Omental fat pad (tissue), 4 donors: ENCODE measurements around the gene ERGIC1. TPM values are rescaled to one million over a fixed set of nuclear protein-coding genes. Genes with fewer than 3 reads are reported as not detected.

Experiments
- ATAC-seq: fragments of 150-250 bp; one replicate; pipeline ENCODE4 v1.9.1; 2016; ENCODE audit warnings: mild to moderate bottlenecking, moderate library complexity; ENCODE audit not compliant: low FRiP score
- DNase-seq: peaks from one replicate; pipeline ENCODE4 v3.0.0-alpha.2; 2019; ENCODE audit warnings: low spot score
- CTCF ChIP-seq, 3 donors: fragments of 450-650 bp; IDR thresholded peaks; one replicate each; pipeline ENCODE4 v1.5.1; 2016 to 2017; ENCODE audit warnings: antibody characterized with exemption in 3 of 3, mild to moderate bottlenecking in 3 of 3, moderate library complexity in 2 of 3
- total RNA-seq, 4 donors: library from RNA; depleted of rRNA; stranded (reverse); fragments of >200 nt; gene quantifications; one replicate each; pipeline ENCODE4 v1.1.0, GENCODE V29; 2016

ERGIC1 gene
- total RNA-seq, 4 donors from 2014 or later = 98.8 to 227 (median 129) TPM

- no peak for ATAC-seq
These were observed 64.3 kb downstream of the ERGIC1 start for GRCh38 chr5:172898218-172898842.

GRCh38 chr5:172898843-172899369 lies 64.9 kb downstream of the ERGIC1 start:
- ATAC-seq (no peak), DNase-seq (no peak)
- no peak for TF ChIP-seq CTCF (IDR thresholded peaks at IDR 0.05)

More at GRCh38 chr5:172898218-172898842, 64.3 kb downstream of the ERGIC1 start:
- no peak for TF ChIP-seq CTCF (IDR thresholded peaks at IDR 0.05)
- no peak for DNase-seq

GRCh38 chr5:172899436-172899835 lies 65.4 kb downstream of the ERGIC1 start:
- ATAC-seq (no peak), DNase-seq (no peak)
- no peak for TF ChIP-seq CTCF (IDR thresholded peaks at IDR 0.05)

GRCh38 chr5:172901012-172901780 lies 67.1 kb downstream of the ERGIC1 start:
- ATAC-seq (peak; percentile 1), DNase-seq (no peak)
- no peak for TF ChIP-seq CTCF (IDR thresholded peaks at IDR 0.05)

- no peak for ATAC-seq
- no peak for TF ChIP-seq CTCF (IDR thresholded peaks at IDR 0.05)
- no peak for DNase-seq
These were observed 67.9 kb downstream of the ERGIC1 start for GRCh38 chr5:172901788-172902496.

- peak; percentile 77 for DNase-seq
- peak; percentile 49 for ATAC-seq
- no peak for TF ChIP-seq CTCF (IDR thresholded peaks at IDR 0.05)
These were observed 68.7 kb downstream of the ERGIC1 start for GRCh38 chr5:172902497-172903472.
